HG02798 (cell line): Measurements from ENCODE around the gene GMDS.
"Not testable (repeated sequence)": the region's sequence is repeated elsewhere in the genome, so short reads cannot be mapped to it uniquely, and the experiment has no call there.

Experiments used
- ATAC-seq: cut with Tn5 transposase; IDR thresholded peaks from one replicate; pipeline ENCODE4 v1.9.1; 2021; ENCODE audit warnings: mild to moderate bottlenecking; ENCODE audit not compliant: unreplicated experiment, poor library complexity

Gene GMDS

GRCh38 chr6:1850121-1850839 is 395.1 kb downstream of the GMDS start:
- no peak for ATAC-seq

- no peak for ATAC-seq
Measured at GRCh38 chr6:1849691-1850090, 395.7 kb downstream of the GMDS start.

GRCh38 chr6:1848752-1849151 is 396.7 kb downstream of the GMDS start:
- no peak for ATAC-seq

- no peak for ATAC-seq
Measured at GRCh38 chr6:1846611-1847010, 398.8 kb downstream of the GMDS start.

GRCh38 chr6:1845543-1845942 is 399.9 kb downstream of the GMDS start:
- not testable (repeated sequence) for ATAC-seq

GRCh38 chr6:1842334-1842733 is 403.1 kb downstream of the GMDS start:
- no peak for ATAC-seq

GRCh38 chr6:1841136-1841535 is 404.3 kb downstream of the GMDS start:
- ATAC-seq: no peak

GRCh38 chr6:1840491-1841121 is 404.8 kb downstream of the GMDS start:
- no peak for ATAC-seq

- ATAC-seq: no peak
Measured at GRCh38 chr6:1839361-1839760, 406.0 kb downstream of the GMDS start.

GRCh38 chr6:1838604-1839213 is 406.7 kb downstream of the GMDS start:
- ATAC-seq: no peak

GRCh38 chr6:1837826-1838225 is 407.6 kb downstream of the GMDS start:
- no peak for ATAC-seq

GRCh38 chr6:1836690-1837089 is 408.7 kb downstream of the GMDS start:
- no peak for ATAC-seq

- no peak for ATAC-seq
Measured at GRCh38 chr6:1834646-1835516, 410.5 kb downstream of the GMDS start.

GRCh38 chr6:1834207-1834606 is 411.2 kb downstream of the GMDS start:
- ATAC-seq: no peak

- no peak for ATAC-seq
Measured at GRCh38 chr6:1832844-1833787, 412.3 kb downstream of the GMDS start.

- no peak for ATAC-seq
Measured at GRCh38 chr6:1832358-1832757, 413.0 kb downstream of the GMDS start.

GRCh38 chr6:1827984-1828793 is 417.2 kb downstream of the GMDS start:
- ATAC-seq: no peak

GRCh38 chr6:1825926-1826325 is 419.5 kb downstream of the GMDS start:
- ATAC-seq: no peak

- no peak for ATAC-seq
Measured at GRCh38 chr6:1825277-1825676, 420.1 kb downstream of the GMDS start.
